ENCODE data around the gene MGAT1. TPM values are rescaled to one million over a fixed set of nuclear protein-coding genes. Genes with fewer than 3 reads are reported as not detected.

The MGAT1 gene
- total RNA-seq, 2 donors from 2014 or later, result 77.1 to 80.8 TPM

DNA sequence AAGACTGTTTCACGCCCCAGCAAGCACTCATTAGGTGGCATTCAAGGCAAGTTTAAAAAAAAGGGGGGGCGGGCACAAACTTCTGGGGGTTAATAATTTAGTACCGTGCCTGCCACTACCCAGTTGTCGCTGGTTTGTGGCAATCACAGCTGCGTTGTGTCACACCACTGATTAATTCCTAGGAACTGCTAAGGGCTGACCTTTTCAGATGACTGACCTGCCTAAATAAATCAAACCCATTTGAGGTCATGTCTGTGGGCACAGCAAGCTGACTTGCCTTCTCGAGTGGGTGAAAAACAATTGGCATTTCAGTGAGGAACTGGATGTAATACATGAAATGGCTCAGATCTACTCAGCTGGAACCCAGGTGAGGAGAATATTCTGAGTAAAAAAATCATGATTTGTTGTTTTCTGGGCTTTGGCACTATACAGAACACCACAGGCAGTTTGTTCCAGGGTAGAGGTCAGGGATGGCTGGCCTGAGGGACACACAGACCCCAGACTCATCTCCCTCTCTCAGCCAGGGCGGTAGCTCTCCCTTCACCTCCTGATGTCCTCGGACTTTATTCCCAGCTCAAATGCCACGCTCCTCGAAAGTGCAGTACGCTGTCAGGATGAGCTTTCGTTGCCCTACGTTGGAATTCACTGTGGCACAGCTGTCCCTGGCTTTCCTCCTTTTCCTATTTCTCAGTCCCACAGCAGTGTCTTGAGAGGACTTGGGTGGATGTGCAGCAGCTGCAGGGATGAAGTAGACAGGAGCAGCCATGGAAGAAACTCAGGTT is 15.5 kb upstream of the MGAT1 start:
- ATAC-seq, result no peak
- Mint-ChIP-seq H3K4me1 (peaks cover 29% of the 10 kb centered on the region), H3K27ac (no peak overlapping the region), H3K4me3 (no peak overlapping the region), H3K36me3 (ENCODE audit: low read depth) (no peaks in the 10 kb centered on the region), H3K27me3 (no peaks in the 10 kb centered on the region)
- no peak for DNase-seq
- H3K9me3 ChIP-seq (ENCODE audit: control insufficient read depth, low read length, poor library complexity, severe bottlenecking), result no peaks in the 10 kb centered on the region

DNA sequence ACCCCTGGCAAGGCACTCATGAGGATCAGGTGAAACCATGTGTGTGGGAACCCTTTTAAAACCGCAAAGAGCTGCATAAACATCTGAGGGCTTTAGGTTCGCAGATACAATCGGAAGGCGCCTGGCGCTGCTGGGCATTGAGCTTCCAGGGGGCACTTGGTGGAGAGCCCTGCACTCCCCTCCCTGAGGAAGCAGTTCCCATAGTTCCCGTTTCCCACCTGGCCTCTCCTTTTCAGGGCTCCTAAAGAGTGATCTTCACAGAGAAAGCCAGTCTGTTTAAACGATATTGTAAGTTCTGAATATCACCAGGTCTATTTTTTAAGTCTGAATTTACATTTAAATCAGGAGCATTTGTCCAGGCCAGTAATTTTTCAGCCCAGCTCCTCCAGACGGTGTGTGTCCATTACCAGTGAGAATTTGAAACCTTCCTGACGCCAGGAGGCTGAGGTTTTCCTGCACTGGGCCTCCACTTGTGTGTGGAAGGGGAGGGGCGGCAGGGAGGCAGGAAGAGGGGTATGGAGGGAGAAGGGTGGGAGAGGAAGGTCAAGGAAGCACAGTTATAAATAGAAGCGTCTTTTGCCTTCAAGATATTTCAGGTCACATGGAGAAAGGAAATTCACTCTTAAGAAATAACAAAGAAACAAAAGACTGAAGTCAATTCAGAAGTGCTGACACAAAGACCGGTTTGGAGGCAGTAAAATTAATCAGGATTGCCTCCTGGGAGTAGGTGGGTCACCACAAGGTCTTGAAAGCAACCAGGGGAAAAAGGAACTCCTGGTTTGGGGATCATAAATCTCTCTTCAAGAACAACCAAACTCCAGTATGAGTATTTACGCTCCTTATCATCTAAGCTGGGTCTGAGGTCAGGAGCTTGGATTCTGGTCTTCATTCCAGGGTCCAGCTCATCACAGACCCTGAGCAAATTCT is 14.3 kb upstream of the MGAT1 start:
- H3K9me3 ChIP-seq (ENCODE audit: control insufficient read depth, low read length, poor library complexity, severe bottlenecking), result no peaks in the 10 kb centered on the region
- DNase-seq (no peak), ATAC-seq (peak; percentile 68)
- Mint-ChIP-seq H3K36me3 (ENCODE audit: low read depth) (no peaks in the 10 kb centered on the region), H3K4me3 (peak overlapping the region; percentile 72), H3K27ac (peak overlapping the region; percentile 94), H3K27me3 (no peaks in the 10 kb centered on the region), H3K4me1 (peaks cover 34% of the 10 kb centered on the region)

DNA sequence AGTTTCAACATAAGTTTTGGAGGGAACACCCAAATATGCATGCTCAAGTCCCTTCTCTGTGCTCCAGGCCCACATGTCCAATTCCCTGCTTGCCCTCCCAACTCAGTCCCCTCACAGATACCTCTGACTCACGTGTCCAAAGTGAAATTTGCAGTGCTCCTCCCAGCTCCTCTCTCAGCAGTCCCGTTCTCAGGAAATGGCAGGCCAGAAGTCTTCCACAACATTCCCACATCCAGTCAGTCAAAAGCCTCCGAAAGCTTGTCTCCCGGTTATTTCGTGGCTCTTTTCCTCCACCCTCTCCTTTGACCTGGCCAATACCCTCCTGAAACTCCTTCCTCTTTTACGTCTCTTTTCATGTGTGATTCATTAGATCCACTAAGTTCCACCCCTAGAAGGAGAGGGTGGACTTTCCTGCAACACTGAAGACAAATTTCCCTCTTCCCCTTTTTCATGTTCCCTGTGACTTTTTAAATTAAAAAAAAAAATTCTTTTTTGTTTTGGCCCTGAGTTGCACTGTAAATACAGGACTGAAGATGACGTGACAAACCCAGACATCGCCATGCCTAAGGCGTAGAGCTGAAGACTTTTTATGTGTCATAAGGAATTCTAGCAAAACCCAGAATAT is 12.8 kb upstream of the MGAT1 start:
- peaks cover 40% of the 10 kb centered on the region for H3K4me1 Mint-ChIP-seq
- H3K9me3 ChIP-seq (ENCODE audit: control insufficient read depth, low read length, poor library complexity, severe bottlenecking), result no peaks in the 10 kb centered on the region
- no peaks in the 10 kb centered on the region for H3K27me3 Mint-ChIP-seq
- H3K36me3 Mint-ChIP-seq (ENCODE audit: low read depth), result no peaks in the 10 kb centered on the region
- no peak for ATAC-seq
- H3K27ac Mint-ChIP-seq, result peak overlapping the region; percentile 94
- DNase-seq, result no peak
- no peak overlapping the region for H3K4me3 Mint-ChIP-seq

DNA sequence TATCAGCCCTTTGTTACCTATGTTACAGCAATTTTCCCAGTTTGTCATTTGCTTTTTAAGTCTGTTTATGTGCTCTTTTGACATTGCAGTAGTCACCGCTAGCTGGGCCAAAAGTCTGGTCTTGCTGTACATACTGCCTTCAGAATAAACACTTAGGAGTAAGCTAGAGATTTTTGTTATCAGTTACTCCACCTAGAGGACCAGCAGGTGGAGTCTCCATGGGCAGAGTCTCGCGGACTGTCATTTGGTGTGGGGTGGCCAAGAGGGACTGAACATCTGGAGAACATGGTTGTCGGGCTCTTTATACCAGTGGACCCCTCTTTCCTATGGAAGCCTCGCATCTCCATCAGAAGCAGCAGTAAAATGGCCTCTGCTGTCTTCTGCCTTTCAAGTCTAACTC is 10.8 kb upstream of the MGAT1 start:
- H3K27ac Mint-ChIP-seq, result peak overlapping the region; percentile 27
- no peaks in the 10 kb centered on the region for H3K9me3 ChIP-seq (ENCODE audit: control insufficient read depth, low read length, poor library complexity, severe bottlenecking)
- peak overlapping the region; percentile 19 for H3K4me3 Mint-ChIP-seq
- peaks cover 3% of the 10 kb centered on the region for H3K36me3 Mint-ChIP-seq (ENCODE audit: low read depth)
- ATAC-seq, result no peak
- peaks cover 52% of the 10 kb centered on the region for H3K4me1 Mint-ChIP-seq
- no peaks in the 10 kb centered on the region for H3K27me3 Mint-ChIP-seq
- no peak for DNase-seq

DNA sequence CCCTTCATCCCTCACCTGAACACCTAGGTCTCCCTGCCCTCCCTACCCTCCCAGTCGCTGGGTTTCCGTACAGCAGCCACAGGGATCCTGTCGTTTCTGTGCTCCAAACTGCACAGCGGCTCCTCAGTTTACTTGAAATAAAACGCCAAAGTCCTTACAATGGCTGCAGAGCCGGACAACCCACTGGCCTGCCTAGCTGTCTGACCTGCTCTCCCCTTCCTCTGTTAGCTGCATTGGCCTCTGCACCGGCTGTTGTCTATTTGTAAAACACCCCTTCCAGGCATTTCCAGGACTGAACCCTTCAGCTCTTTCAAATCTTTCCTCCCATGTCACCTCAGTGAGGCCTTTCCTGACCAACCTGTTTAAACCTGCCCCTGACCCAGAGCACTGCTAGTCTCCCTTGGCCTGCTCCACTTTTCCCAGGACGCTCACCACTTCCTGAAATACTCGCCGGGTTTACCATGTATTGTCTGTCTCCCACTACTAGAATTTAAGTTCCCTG is 9.1 kb upstream of the MGAT1 start:
- H3K27ac Mint-ChIP-seq, result peak overlapping the region; percentile 97
- ATAC-seq, result no peak

DNA sequence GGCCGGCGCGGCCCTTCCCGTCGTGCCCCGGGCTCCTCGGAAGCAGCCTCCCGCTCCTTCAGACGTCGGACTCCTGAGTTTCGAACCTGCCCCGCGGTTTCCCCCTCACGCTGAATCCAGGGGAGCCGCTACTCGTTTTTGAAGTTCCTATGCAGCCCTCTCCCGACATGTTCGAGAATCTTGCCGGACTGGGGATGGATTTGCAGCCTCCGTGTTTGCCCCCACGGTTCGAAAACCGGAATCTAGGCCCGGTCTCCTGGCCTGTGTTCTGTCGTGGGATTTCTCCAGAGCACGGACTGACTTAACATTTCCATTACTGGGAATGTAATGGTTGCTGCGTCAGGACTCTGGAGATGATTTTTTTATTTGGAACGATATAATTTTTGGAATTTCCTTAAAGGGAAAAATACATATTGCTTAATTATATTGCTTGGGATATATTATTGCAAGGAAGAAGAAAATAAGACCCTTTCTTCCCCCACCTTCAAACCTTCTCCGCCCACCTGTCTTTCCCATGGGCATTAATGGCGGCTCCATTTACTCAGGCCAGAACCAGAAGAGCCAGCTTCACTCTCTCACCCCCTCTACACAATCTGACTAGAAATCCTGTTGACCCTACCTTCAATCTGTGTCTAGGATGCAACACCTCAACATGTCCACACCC is 8.5 kb upstream of the MGAT1 start:
- no peaks in the 10 kb centered on the region for H3K27me3 Mint-ChIP-seq
- H3K36me3 Mint-ChIP-seq (ENCODE audit: low read depth), result peaks cover 3% of the 10 kb centered on the region
- H3K4me3 Mint-ChIP-seq, result peak overlapping the region; percentile 87
- DNase-seq (no peak), ATAC-seq (no peak)
- no peaks in the 10 kb centered on the region for H3K9me3 ChIP-seq (ENCODE audit: control insufficient read depth, low read length, poor library complexity, severe bottlenecking)
- H3K27ac Mint-ChIP-seq, result peak overlapping the region; percentile 97
- H3K4me1 Mint-ChIP-seq, result peaks cover 68% of the 10 kb centered on the region

More for the DNA sequence above, 9.1 kb upstream of the MGAT1 start:
- peaks cover 66% of the 10 kb centered on the region for H3K4me1 Mint-ChIP-seq
- peak overlapping the region; percentile 87 for H3K4me3 Mint-ChIP-seq
- no peaks in the 10 kb centered on the region for H3K9me3 ChIP-seq (ENCODE audit: control insufficient read depth, low read length, poor library complexity, severe bottlenecking)
- H3K27me3 Mint-ChIP-seq, result no peaks in the 10 kb centered on the region
- peaks cover 3% of the 10 kb centered on the region for H3K36me3 Mint-ChIP-seq (ENCODE audit: low read depth)
- no peak for DNase-seq

DNA sequence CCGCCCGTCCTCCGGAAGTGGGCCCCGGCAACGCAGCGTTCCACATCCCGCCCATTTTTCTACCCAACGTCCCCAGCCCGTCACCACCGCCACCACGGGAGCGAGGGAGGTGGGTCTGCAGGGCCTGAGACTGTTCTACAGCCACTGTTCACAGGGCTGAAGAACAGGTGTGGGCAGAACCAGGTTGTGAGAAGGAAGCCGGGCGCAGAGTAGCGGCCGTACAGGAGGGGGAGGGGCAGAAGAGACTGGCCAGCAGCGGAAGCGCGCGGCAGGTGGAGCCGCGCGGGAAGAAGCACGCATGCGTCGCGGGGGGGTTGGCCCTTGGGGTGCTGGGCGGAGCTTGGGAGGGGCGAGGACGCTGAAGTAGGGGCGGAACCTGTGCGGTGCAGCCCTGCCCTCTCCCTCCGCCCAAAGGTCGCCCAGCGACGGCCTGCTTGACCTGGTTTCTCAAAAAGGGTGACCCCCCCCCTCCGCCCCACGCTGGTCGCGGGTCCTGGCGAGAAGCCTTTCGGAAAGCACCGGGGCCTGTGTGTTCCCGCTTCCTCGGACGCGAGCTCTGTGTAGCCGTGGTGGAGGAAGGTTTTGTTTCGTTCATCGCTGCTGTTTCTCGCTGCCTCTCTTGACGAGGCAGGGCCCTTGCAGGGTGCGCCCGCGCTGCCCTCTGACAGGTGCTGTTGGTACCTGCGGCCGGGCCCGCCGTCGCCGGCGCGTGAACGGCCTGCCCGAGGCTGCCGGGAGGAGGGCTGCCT is 7.8 kb upstream of the MGAT1 start:
- peak; percentile 82 for ATAC-seq
- Mint-ChIP-seq H3K36me3 (ENCODE audit: low read depth) (peaks cover 3% of the 10 kb centered on the region), H3K4me3 (peak overlapping the region; percentile 87)

DNA sequence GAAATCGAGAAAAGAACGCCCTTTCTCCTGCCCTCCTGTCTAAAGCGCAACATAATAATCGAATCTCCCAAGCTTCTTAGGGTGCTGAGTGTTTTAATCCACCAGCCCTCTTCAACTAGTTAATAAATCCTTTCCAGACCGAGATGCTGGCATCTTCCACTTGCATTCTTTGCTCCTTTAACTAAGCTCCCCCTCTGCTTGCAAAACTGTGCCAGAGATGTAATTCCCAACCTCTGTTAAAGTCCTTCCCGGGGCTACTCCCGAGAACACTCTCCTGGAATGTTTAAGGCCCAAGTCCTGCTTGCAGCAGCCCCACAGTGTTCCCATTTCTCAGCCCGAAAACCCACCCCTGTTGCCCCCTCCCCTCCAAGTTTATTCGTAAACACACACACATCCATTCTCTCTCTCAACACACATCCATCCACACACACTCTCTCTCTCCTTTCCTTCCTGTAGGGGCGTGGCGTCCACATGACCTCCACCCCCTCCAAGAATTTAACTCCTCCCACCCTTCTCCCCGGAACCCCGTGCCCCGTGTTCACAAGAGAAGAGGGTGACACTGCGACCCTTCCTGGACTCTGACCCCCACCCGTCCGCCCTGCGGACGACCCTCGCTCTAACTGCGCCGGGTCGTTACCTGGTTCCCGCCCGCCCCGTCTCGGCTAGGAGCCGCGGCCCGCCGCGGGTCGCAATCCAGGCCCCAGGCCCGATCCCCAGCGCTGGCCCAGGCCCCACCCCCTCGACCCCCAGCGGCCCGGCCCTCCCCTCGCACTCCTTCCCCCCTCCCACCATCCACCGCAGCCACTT is 7.0 kb upstream of the MGAT1 start:
- Mint-ChIP-seq H3K4me1 (peaks cover 71% of the 10 kb centered on the region), H3K36me3 (ENCODE audit: low read depth) (peaks cover 3% of the 10 kb centered on the region)

More for the DNA sequence above, 7.8 kb upstream of the MGAT1 start:
- peaks cover 69% of the 10 kb centered on the region for H3K4me1 Mint-ChIP-seq
- DNase-seq, result peak; percentile 93 to 94 (median 94)
- H3K27me3 Mint-ChIP-seq, result no peaks in the 10 kb centered on the region
- H3K27ac Mint-ChIP-seq, result peak overlapping the region; percentile 97
- H3K9me3 ChIP-seq (ENCODE audit: control insufficient read depth, low read length, poor library complexity, severe bottlenecking), result no peaks in the 10 kb centered on the region

DNA sequence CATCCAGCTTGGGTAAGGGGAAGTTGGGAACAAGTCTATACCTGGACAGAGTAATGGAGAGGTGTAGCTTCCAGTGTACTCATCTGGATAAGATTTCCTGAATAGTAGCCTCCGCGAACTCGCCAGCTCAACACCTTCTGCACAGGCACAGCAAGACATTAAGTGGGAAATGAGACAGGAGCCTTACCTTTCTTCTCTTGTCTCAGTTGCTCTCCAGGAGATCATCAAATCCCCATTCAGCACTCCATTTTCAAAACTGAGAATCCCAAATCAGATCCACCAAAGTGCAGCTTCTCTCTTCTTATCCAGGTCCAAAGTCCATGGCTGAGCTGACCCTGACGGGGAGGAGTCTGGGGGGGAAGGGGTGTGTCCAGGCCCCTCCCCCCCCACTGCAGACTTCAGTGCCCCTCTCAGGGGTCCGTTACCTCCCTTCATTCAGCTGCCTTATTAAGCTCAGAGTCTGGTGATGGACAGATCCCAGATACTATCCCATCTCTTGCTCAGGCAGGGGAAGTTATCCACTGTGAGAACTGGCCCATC is 5.9 kb upstream of the MGAT1 start:
- Mint-ChIP-seq H3K36me3 (ENCODE audit: low read depth) (peaks cover 3% of the 10 kb centered on the region), H3K27ac (peak overlapping the region; percentile 97), H3K4me1 (peaks cover 65% of the 10 kb centered on the region), H3K4me3 (peak overlapping the region; percentile 87), H3K27me3 (no peaks in the 10 kb centered on the region)
- no peak for ATAC-seq
- no peaks in the 10 kb centered on the region for H3K9me3 ChIP-seq (ENCODE audit: control insufficient read depth, low read length, poor library complexity, severe bottlenecking)
- DNase-seq, result no peak

More for the DNA sequence above, 7.0 kb upstream of the MGAT1 start:
- H3K9me3 ChIP-seq (ENCODE audit: control insufficient read depth, low read length, poor library complexity, severe bottlenecking), result no peaks in the 10 kb centered on the region
- no peaks in the 10 kb centered on the region for H3K27me3 Mint-ChIP-seq
- H3K27ac Mint-ChIP-seq, result peak overlapping the region; percentile 97
- peak; percentile 75 for ATAC-seq
- peak overlapping the region; percentile 87 for H3K4me3 Mint-ChIP-seq
- peak; percentile 72 to 90 (median 80) for DNase-seq

DNA sequence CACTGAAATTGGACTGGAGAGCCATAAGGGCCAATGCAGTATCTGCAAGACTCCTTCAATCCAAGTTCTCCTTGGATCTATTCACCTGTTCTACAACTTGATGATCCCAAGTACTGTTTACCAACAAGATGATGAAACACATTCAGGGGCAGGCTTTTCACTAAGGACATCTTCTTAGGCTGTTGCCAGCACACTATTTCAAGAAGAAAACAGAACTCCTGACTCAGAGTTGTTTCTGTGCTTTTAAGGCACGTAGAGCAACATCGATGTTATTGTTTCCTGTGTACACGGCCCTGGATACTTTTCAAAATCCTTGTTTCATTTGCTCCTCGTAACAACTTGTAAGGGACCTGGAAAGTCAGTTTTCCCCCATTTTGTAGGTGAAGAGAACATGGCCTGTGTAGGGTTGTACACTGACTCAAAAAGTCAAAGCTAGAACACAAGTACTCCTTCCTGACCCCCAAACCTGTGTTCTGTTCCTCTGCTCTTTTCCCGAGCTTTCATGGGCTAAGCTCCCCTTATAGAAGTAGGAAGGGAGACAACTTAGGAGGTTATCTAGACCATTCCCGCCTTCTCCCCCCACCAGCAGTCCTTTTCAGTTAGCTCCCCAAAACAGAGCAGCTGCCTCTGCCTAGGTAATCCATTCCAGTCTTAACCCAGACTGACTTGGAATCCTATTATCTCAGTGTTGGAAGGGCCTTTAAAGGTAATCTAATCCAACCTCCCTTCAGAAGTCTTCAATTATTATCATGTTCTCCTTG is 5.2 kb upstream of the MGAT1 start:
- Mint-ChIP-seq H3K36me3 (ENCODE audit: low read depth) (peaks cover 3% of the 10 kb centered on the region), H3K4me1 (peaks cover 60% of the 10 kb centered on the region), H3K27ac (peak overlapping the region; percentile 97), H3K4me3 (peak overlapping the region; percentile 87), H3K27me3 (no peaks in the 10 kb centered on the region)
- no peak for DNase-seq
- no peaks in the 10 kb centered on the region for H3K9me3 ChIP-seq (ENCODE audit: control insufficient read depth, low read length, poor library complexity, severe bottlenecking)
- ATAC-seq, result no peak

DNA sequence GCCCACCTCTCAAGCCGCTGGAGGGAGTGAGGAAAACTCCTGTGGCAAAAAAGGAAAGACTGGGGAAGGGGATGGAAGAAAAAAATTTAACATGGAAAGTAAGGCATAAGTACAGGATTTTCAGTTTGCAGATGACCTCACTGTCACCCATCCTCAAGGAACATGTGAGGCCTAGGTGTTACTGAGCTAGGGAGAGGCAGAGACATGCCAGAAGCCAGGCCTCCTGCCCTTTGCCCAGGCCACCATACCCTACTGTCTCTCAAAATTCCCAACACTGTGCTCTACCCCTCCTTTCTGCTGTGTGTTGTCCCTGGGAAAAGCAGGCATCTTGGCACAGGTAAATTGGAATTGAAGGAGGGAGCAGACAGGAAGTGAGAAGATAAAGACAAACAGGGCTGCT is 4.4 kb upstream of the MGAT1 start:
- Mint-ChIP-seq H3K27me3 (no peaks in the 10 kb centered on the region), H3K27ac (peak overlapping the region; percentile 97), H3K4me1 (peaks cover 59% of the 10 kb centered on the region), H3K36me3 (ENCODE audit: low read depth) (peaks cover 3% of the 10 kb centered on the region), H3K4me3 (peak overlapping the region; percentile 87)
- no peaks in the 10 kb centered on the region for H3K9me3 ChIP-seq (ENCODE audit: control insufficient read depth, low read length, poor library complexity, severe bottlenecking)
- DNase-seq (no peak), ATAC-seq (no peak)

All from T-helper 17 cell (primary cell).